ENCODE results near the gene STK10. TPM values are rescaled to one million over a fixed set of nuclear protein-coding genes. Genes with fewer than 3 reads are reported as not detected.
"Not testable (repeated sequence)": the region's sequence is repeated elsewhere in the genome, so short reads cannot be mapped to it uniquely, and the experiment has no call there.

The STK10 gene
- total RNA-seq, 2 experiments from 2014 or later, result 83.1 to 144 TPM

- Mint-ChIP-seq H3K9me3 (ENCODE audit: low read depth) (no peaks in the 10 kb centered on the region), H3K4me3 (peak overlapping the region; percentile 58), H3K27me3 (no peaks in the 10 kb centered on the region), H3K27ac (peak overlapping the region; percentile 95), H3K36me3 (ENCODE audit: low read depth) (peaks cover 61% of the 10 kb centered on the region), H3K4me1 (peaks cover 73% of the 10 kb centered on the region)
- ATAC-seq (no peak), DNase-seq (no peak)
- CTCF ChIA-PET, result interaction anchor here (0.6 to 2.0 kb wide), 6 partner anchors 10 to 40 kb away, joined by 3 to 5 read pairs (median 4); no protein-coding TSS in a partner anchor
- intact Hi-C loops (cut with DNase I, micrococcal nuclease), result no loop called here
- POLR2A ChIA-PET, result interaction anchor here (0.6 kb wide), 1 partner anchor 12 kb away, joined by 5 read pairs; no protein-coding TSS in a partner anchor
Measured at GRCh38 chr5:172151661-172152210, 36.3 kb downstream of the STK10 start.

- peak overlapping the region; percentile 58 for H3K4me3 Mint-ChIP-seq
- DNase-seq (peak; percentile 49), ATAC-seq (peak; percentile 76)
- H3K27me3 Mint-ChIP-seq, result no peaks in the 10 kb centered on the region
- intact Hi-C loops (cut with DNase I, micrococcal nuclease), result loop anchor here in 1 of 2 experiments (1.0 kb wide), 1 partner anchor 35 kb away; no protein-coding TSS in a partner anchor
- H3K36me3 Mint-ChIP-seq (ENCODE audit: low read depth), result peaks cover 59% of the 10 kb centered on the region
- peak overlapping the region; percentile 95 for H3K27ac Mint-ChIP-seq
- ChIA-PET POLR2A (interaction anchor here (1.2 kb wide), 1 partner anchor 23 kb away, joined by 4 read pairs; no protein-coding TSS in a partner anchor), CTCF (interaction anchor here (0.6 to 1.7 kb wide), 3 partner anchors 8 to 30 kb away, joined by 3 to 4 read pairs (median 4); no protein-coding TSS in a partner anchor)
- peaks cover 80% of the 10 kb centered on the region for H3K4me1 Mint-ChIP-seq
- H3K9me3 Mint-ChIP-seq (ENCODE audit: low read depth), result no peaks in the 10 kb centered on the region
Measured at GRCh38 chr5:172150514-172151425, 37.3 kb downstream of the STK10 start.

GRCh38 chr5:172149481-172149880, 38.5 kb downstream of the STK10 start:
- DNase-seq; H3K27me3 Mint-ChIP-seq; H3K4me3 Mint-ChIP-seq; H3K9me3 Mint-ChIP-seq (ENCODE audit: low read depth); POLR2A ChIA-PET; ATAC-seq; intact Hi-C loops (cut with DNase I, micrococcal nuclease): not testable (repeated sequence)
- H3K4me1 Mint-ChIP-seq, result peaks cover 83% of the 10 kb centered on the region
- peaks cover 53% of the 10 kb centered on the region for H3K36me3 Mint-ChIP-seq (ENCODE audit: low read depth)
- CTCF ChIA-PET, result interaction anchor here (0.7 kb wide), 1 partner anchor 12 kb away, joined by 5 read pairs; no protein-coding TSS in a partner anchor
- peak overlapping the region; percentile 58 for H3K27ac Mint-ChIP-seq

GRCh38 chr5:172149073-172149472, 39.0 kb downstream of the STK10 start:
- Mint-ChIP-seq H3K27ac (peak overlapping the region; percentile 58), H3K27me3 (no peaks in the 10 kb centered on the region), H3K36me3 (ENCODE audit: low read depth) (peaks cover 49% of the 10 kb centered on the region), H3K4me1 (peaks cover 84% of the 10 kb centered on the region), H3K9me3 (ENCODE audit: low read depth) (no peaks in the 10 kb centered on the region), H3K4me3 (no peak overlapping the region)
- no peak for ATAC-seq
- POLR2A ChIA-PET, result no interaction called here
- CTCF ChIA-PET, result interaction anchor here (0.7 kb wide), 1 partner anchor 13 kb away, joined by 5 read pairs; no protein-coding TSS in a partner anchor
- no peak for DNase-seq
- intact Hi-C loops (cut with DNase I, micrococcal nuclease), result no loop called here

- peaks cover 44% of the 10 kb centered on the region for H3K36me3 Mint-ChIP-seq (ENCODE audit: low read depth)
- DNase-seq, result no peak
- H3K4me3 Mint-ChIP-seq, result no peak overlapping the region
- ATAC-seq, result no peak
- H3K4me1 Mint-ChIP-seq, result peaks cover 85% of the 10 kb centered on the region
- intact Hi-C loops (cut with DNase I, micrococcal nuclease), result no loop called here
- CTCF ChIA-PET, result no interaction called here
- POLR2A ChIA-PET, result no interaction called here
- H3K27ac Mint-ChIP-seq, result no peak overlapping the region
- H3K27me3 Mint-ChIP-seq, result no peaks in the 10 kb centered on the region
- H3K9me3 Mint-ChIP-seq (ENCODE audit: low read depth), result no peaks in the 10 kb centered on the region
Measured at GRCh38 chr5:172148381-172148780, 39.6 kb downstream of the STK10 start.

GRCh38 chr5:172147857-172148256, 40.2 kb downstream of the STK10 start:
- POLR2A ChIA-PET, result no interaction called here
- H3K9me3 Mint-ChIP-seq (ENCODE audit: low read depth), result no peaks in the 10 kb centered on the region

GRCh38 chr5:172146748-172147092, 41.3 kb downstream of the STK10 start:
- ChIA-PET POLR2A (no interaction called here), CTCF (interaction anchor here (0.7 to 1.7 kb wide), 3 partner anchors 8 to 365 kb away, joined by 3 to 4 read pairs (median 3); no protein-coding TSS in a partner anchor)
- H3K4me1 Mint-ChIP-seq, result peaks cover 88% of the 10 kb centered on the region
- peaks cover 29% of the 10 kb centered on the region for H3K36me3 Mint-ChIP-seq (ENCODE audit: low read depth)
- no peak overlapping the region for H3K4me3 Mint-ChIP-seq
- no peaks in the 10 kb centered on the region for H3K27me3 Mint-ChIP-seq
- no peaks in the 10 kb centered on the region for H3K9me3 Mint-ChIP-seq (ENCODE audit: low read depth)
- intact Hi-C loops (cut with DNase I, micrococcal nuclease), result no loop called here
- no peak for DNase-seq
- peak overlapping the region; percentile 82 for H3K27ac Mint-ChIP-seq
- ATAC-seq, result no peak

More at GRCh38 chr5:172147857-172148256, 40.2 kb downstream of the STK10 start:
- Mint-ChIP-seq H3K27me3 (no peaks in the 10 kb centered on the region), H3K4me3 (no peak overlapping the region), H3K36me3 (ENCODE audit: low read depth) (peaks cover 39% of the 10 kb centered on the region), H3K4me1 (peaks cover 86% of the 10 kb centered on the region), H3K27ac (peak overlapping the region; percentile 33)
- peak; percentile 24 for DNase-seq
- CTCF ChIA-PET, result no interaction called here
- intact Hi-C loops (cut with DNase I, micrococcal nuclease), result no loop called here
- no peak for ATAC-seq

GRCh38 chr5:172145870-172146747, 41.9 kb downstream of the STK10 start:
- ATAC-seq, result no peak
- no peak overlapping the region for H3K4me3 Mint-ChIP-seq
- H3K4me1 Mint-ChIP-seq, result peaks cover 85% of the 10 kb centered on the region
- POLR2A ChIA-PET, result no interaction called here
- no peak for DNase-seq
- intact Hi-C loops (cut with DNase I, micrococcal nuclease), result no loop called here
- no peaks in the 10 kb centered on the region for H3K9me3 Mint-ChIP-seq (ENCODE audit: low read depth)
- no peaks in the 10 kb centered on the region for H3K27me3 Mint-ChIP-seq
- H3K36me3 Mint-ChIP-seq (ENCODE audit: low read depth), result peaks cover 26% of the 10 kb centered on the region
- CTCF ChIA-PET, result interaction anchor here (0.7 to 1.7 kb wide), 2 partner anchors 9 to 240 kb away, joined by 3 to 4 read pairs; no protein-coding TSS in a partner anchor
- peak overlapping the region; percentile 45 for H3K27ac Mint-ChIP-seq

GRCh38 chr5:172144931-172145869, 42.8 kb downstream of the STK10 start:
- Mint-ChIP-seq H3K4me3 (no peak overlapping the region), H3K9me3 (ENCODE audit: low read depth) (no peaks in the 10 kb centered on the region), H3K36me3 (ENCODE audit: low read depth) (peaks cover 21% of the 10 kb centered on the region), H3K4me1 (peaks cover 84% of the 10 kb centered on the region), H3K27ac (peak overlapping the region; percentile 56), H3K27me3 (no peaks in the 10 kb centered on the region)
- DNase-seq, result no peak
- POLR2A ChIA-PET, result no interaction called here
- intact Hi-C loops (cut with DNase I, micrococcal nuclease), result no loop called here
- CTCF ChIA-PET, result interaction anchor here (0.9 to 1.7 kb wide), 2 partner anchors 10 to 11 kb away, joined by 3 to 4 read pairs; no protein-coding TSS in a partner anchor
- no peak for ATAC-seq

GRCh38 chr5:172144291-172144815, 43.7 kb downstream of the STK10 start:
- no peak for DNase-seq
- Mint-ChIP-seq H3K36me3 (ENCODE audit: low read depth) (peaks cover 26% of the 10 kb centered on the region), H3K4me3 (no peak overlapping the region), H3K4me1 (peaks cover 88% of the 10 kb centered on the region), H3K27me3 (no peaks in the 10 kb centered on the region), H3K9me3 (ENCODE audit: low read depth) (no peaks in the 10 kb centered on the region), H3K27ac (peak overlapping the region; percentile 56)
- CTCF ChIA-PET, result interaction anchor here (0.9 to 1.5 kb wide), 3 partner anchors 10 to 37 kb away, joined by 3 to 4 read pairs (median 3); no protein-coding TSS in a partner anchor
- POLR2A ChIA-PET, result no interaction called here
- ATAC-seq, result peak; percentile 31
- intact Hi-C loops (cut with DNase I, micrococcal nuclease), result no loop called here

Data from activated CD4-positive, alpha-beta T cell treated with anti-CD3 and anti-CD28 coated beads for 36 hours (primary cell).